Dermis microvascular lymphatic vessel endothelial cell (primary cell): ENCODE measurements around the gene CRTC1. TPM values are rescaled to one million over a fixed set of nuclear protein-coding genes. Genes with fewer than 3 reads are reported as not detected.
"Not testable (repeated sequence)": the region's sequence is repeated elsewhere in the genome, so short reads cannot be mapped to it uniquely, and the experiment has no call there.

Experiments
- DNase-seq, 2 donors: peaks; one replicate each; pipeline versions ENCODE4 v3.0.0 to v3.0.0-alpha.2; 2010; ENCODE audit warnings: low read depth in 2 of 2
- total RNA-seq: library from RNA; depleted of rRNA; stranded (reverse); fragments of >200 nt; gene quantifications from 2 replicates; pipeline ENCODE4 v1.2.1, GENCODE V29; 2014

The CRTC1 gene
- total RNA-seq, 1 donor from 2014 or later = 0.64 TPM

DNA sequence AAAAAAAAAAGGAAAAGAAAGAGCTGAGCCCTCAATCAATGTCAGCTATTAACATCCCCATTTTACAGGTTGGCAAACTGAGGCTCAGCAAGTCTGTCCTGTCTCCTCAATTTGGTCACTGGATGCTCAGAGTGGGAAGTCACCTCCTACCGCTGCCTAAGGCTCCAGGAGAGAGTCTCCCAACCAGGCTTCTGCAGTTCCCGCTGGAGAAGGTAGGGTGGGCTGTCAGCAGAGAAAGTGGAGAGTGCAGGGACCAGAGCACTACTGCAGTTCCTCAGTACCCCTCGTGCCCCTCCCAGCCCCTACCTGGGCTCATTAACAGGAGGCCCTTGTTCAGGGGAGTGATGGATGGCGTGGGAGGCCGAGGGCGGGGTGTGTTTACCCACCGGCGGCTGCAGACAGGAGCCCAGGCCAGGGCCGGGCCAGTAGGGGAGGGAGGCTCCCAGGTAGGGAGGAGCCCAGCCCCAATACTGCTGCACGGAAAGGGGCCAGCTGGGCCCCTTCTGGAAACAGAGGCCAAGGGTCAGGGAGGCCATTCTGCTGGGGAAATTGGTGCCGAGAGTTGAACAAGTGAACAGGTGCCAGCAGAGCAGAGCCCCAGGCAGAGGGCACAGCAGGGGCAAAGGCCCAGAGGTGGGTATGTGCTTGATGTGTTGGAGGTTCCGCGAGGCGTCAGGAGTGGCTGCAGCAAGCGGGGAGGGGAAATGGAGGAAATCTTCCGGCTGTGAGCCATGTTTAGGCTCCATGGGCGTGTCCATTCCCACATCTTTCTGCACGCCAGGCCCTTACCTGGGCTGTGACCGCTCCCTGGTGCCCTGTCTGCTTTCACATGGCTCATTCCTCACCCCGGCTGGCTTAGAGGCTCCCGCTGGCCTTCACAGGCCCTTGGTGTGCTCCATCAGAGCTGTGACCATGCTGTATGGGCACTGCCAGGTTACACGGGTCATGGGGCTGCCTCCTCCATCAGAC lies 115.2 kb downstream of the CRTC1 start:
- DNase-seq = no peak

DNA sequence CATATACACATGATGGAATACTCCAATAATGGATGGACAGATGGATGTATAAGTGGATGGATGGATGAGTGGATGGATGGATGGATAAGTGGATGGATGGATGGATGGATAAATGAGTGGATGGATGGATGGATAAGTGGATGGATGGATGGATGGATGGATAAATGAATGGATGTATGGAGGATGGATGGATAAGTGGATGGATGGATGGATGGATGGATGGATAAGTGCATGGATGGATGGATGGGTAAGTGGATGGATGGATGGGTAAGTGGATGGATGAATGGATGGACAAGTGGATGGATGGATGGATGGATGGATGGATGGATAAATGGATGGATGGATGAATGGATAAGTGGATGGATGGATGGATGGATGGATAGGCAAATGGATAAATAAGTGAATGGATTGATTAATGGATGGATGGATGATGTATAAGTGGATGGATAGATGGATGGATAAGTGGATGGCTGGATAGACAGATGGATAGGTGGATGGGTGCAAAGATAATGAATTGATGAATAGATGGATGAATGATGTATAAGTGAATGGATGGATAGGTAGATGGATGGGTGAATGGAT lies 116.0 kb downstream of the CRTC1 start:
- DNase-seq = no peak

DNA sequence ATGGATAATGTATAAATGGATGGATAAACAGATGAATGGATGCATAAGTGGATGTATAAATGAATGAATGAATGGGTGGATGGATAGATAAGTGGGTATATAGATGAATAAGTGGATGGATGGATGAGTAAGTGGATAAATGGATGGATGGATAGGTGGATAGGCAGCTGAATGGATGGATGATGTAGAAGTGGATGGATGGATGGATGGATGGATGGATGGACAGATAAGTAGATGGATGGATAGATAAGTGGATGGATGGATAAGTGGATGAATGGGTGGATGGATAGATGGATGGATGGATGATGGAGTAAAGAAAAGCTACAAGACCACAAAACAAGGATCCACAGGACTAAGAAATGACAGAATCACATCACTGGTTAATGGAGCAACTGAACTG lies 116.6 kb downstream of the CRTC1 start:
- DNase-seq = no peak

DNA sequence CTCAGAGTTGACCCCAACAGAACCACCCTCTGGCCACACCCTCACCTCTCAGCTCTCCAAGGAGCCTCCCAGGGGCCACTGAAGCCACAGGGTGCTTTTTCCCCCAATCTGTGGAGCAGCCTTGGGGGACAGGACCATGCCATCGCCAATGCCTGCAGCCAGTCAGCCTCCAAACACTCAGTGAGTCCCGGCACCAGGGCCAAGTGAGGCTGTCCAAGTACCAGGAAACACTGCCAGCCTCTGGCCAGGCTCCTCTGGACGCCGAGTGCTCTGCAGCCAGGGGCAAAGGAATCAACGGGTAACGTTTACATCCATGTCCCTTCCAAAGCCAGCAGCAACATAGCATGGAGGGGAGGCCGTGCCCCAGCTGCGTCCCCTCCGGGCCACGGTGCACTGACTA lies 117.2 kb downstream of the CRTC1 start:
- DNase-seq = no peak

DNA sequence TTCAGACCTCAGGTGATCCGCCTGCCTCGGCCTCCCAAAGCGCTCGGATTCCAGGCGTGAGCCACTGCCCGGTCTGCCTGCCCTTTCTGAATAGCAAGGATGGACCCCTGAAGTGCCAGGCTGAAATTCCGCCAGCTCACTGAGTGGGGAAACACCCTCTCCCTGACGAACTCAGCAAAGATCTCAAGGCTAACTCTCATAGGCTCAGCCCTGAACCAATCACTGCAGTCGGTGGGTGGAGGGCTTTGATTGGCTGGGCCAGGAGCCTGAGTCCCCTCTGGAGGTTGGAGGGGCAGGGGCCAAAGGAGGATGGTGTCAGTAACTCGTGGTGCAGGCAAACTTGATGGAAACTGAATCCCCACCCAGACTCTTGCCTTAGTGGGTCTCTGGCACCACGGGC lies 118.9 kb downstream of the CRTC1 start:
- DNase-seq = no peak

DNA sequence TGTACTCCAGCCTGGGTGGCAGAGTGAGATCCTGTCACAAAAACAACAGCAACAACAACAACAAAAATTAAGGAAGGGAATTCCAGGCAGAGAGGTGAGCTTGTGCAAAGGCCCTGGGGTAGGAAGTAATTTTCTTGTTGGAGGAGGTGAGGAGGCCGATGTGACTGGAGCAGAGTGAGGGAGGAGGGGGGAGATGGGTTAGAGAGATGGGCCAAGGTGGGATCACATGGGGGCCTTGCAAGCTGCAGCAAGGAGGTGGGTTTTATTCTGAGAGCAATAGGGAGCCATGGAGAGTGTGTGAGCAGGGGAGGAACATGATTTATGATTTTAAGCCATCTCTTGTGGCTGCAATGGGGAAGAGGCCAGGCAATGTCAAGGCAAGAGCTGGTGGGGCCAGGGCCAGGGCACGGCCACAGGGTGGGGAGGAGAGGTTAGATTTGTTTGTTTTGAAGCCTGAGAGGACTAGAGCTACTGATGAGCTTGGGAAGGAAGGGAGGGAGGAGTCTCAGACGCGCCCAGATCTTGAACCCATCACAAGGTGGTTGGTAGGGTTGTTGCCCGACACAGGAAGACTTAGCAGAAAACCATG lies 120.2 kb downstream of the CRTC1 start:
- DNase-seq = no peak

DNA sequence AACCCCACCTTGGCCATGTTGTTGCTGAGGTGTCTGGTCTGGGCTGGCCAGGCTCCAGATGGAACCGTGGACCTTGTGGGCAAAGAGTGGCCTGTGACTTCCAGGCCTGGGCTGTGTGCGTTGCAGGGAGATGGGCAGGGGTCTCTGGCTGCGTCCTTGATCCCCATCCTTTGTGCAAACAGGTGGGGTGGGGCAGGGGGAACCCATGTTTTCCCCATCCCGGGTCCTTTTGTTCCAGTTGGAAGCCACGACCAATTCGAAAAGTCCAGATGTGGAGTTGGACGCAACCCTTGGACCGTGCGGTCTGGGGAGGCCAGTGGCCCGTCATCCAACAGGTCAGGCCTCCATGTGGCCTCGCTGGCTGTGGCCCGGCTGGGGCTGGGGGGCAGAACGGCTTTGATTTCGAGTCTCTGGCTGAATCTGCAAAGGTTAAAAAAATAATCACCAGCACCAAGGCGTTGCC lies 120.7 kb downstream of the CRTC1 start:
- no peak for DNase-seq

DNA sequence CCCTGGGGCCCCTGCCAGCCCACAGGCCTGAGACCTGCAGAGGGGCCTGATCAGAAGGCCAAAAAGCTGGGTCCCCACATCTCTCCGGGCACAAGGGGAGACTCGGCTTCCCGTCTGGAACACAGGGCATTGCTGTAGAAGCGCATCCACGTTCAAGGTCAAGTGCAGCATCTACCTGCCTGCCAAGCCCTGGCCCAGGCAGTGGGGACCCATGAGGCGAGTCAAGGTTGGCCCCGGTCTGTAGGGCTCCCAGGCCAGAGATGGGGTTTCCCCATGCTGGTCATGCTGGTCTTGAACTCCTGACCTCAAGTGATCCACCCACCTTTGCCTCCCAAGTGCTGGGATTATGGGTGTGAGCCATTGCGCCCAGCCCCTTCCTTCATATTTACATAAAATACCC lies 121.2 kb downstream of the CRTC1 start:
- DNase-seq = no peak

DNA sequence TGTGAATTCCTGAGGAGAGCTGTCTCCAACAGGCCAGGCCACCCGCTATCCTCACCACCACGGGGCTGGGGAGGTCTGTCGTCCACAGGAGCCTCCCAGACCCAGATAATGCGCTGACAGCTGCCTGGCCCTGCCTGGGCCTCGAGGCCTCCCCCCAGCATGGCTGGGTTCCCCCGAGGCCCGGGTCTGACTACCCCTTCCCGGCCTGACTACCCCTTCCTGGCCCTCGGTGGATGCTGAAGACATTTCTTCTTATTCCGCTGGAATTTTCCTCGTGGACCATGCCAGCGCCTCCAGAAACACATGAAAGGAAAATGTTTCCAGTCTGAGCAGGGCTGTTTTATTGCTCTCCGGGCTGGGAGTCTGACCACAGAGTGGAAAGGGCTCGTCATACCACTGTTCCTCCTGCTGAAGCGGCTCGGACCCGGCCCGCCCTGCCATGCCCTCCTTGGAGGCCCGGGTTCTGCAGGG lies 124.4 kb downstream of the CRTC1 start:
- DNase-seq = no peak

DNA sequence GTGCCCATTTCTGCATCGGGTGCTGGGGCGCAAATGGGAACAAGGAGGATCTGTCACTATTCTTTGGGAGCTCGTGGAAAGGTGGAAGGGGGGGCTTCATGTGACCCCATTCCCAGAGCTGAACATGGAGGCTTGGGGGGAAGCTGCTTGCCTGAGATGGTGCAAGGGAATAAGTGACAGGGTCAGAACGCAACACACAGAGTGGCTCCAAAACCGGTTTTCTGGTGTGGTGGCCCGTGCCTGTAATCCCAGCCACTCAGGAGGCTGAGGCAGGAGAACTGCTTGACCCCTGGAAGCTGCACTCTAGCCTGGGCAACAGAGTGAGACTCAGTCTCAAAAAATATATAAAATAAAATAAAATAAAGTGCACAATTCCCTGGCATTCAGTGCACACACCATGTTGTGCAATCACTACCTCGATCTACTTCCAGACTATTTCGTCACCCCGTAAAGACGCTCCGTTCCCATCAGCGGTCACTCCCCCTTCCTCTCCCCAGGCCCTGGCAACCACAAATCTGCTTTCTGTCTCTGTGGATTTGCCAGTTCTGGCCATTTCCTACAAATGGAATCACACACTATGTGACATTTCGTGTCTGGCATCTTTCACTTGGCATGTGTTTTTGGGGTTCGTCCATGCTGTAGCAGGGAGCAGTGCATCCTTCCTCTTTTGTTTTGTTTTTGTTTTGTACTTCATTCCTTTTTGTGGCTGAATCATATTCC lies 125.8 kb downstream of the CRTC1 start:
- no peak for DNase-seq

DNA sequence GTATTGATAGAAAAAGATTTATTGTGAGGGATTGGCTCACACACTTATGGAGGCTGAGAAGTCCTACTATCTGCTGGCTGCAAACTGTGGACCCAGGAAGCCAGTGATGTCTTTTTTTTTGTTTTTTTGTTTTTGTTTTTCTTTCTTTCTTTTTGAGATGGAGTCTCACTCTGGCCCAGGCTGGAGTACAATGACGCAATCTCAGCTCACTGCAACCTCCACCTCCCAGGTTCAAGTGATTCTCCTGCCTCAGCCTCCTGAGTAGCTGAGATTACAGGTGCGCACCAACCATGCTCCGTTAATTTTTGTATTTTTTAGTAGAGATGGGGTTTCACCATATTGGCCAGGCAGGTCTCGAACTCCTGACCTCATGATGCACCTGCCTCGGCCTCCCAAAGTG lies 128.2 kb downstream of the CRTC1 start:
- DNase-seq = not testable (repeated sequence)

DNA sequence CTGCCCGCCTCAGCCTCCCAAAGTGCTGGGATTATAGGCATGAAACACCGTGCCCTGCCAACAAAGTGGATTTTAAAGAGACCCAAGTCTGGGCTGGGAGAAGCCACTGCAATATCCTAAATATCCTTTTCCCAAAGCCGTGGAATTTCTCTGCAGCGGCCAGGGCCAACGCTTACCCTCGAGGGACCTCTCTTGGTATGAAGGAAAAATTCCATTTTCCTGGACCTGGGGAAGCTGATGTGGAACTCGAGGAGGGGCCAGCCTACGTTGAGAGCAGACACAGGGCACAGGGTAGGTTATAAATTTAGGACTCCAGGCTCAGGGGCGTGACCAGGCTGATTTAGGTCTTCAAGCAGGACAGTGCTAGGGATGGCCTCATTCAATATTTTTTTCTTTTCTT lies 130.6 kb downstream of the CRTC1 start:
- peak in 1 of 2 donors; percentile 13 for DNase-seq

DNA sequence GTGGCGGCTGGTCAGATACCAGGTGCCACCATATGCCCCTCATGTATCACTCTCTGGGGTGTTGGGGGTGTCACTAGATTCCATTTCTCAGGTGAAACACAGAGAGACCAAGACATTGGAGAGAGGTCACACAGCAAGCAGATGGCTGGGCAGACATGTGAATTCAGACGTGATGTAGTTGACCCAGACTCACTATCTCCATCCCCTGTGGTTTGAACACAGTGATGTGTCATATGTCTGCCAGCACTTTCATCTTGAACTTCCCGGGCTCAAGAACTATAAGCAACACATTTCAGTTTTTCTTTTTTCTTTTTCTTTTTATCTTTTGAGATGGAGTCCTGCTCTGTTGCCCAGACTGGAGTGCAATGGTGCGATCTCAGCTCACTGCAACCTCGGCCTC lies 132.2 kb downstream of the CRTC1 start:
- DNase-seq = no peak

DNA sequence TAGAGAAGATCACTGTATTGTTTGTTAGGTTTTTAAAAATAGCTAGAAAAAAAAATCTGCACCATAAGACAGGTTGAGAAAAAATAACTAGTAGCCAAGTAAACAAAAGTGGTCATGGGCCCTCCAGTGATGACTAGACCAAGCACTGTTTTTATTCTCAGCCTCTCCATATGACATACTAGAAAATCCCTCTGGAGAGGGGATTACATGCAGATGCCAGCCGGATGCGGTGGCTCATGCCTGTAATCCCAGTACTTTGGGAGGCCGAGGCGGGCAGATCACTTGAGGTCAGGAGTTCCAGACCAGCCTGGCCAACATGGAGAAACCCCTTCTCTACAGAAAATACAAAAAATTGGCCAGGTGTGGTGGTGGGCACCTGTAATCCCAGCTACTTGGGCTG lies 133.2 kb downstream of the CRTC1 start:
- not testable (repeated sequence) for DNase-seq

DNA sequence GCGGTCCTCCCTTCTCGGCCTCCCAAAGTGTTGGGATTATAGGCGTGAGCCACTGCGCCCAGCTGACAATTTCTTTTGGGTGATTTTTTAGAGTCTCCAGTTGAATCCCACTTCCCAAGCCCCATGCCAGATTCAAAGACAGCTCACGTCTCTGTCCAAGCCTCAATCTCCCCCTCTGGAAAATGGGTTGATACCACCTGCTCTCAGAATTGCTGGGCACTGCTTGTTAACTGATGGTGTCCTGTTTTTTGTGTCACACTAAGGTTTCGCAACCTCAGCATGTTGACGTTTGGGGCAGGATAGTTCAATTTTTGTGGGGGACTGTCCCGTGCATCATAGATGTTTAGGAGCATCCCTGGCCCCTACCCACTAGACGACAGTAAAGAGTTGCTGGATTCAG lies 134.1 kb downstream of the CRTC1 start:
- DNase-seq = no peak

DNA sequence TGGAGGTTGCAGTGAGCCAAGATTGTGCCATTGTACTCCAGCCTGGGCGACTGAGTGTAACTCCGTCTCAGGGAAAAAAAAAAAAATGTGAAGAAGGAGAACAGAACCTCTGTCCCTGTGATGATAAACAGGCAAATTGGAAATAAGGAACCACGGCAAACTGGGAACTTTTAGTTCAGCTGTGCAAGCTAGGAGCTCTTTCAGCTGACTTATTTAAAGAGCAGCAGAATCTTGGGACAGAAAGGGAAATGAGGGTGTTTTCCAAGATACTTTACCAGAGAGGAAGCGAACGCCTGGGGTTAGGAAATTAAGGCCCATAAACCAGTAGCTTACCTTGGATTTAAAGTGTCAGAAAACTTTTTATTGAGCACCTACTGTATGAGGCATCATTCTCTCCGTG lies 145.3 kb downstream of the CRTC1 start:
- DNase-seq = no peak

DNA sequence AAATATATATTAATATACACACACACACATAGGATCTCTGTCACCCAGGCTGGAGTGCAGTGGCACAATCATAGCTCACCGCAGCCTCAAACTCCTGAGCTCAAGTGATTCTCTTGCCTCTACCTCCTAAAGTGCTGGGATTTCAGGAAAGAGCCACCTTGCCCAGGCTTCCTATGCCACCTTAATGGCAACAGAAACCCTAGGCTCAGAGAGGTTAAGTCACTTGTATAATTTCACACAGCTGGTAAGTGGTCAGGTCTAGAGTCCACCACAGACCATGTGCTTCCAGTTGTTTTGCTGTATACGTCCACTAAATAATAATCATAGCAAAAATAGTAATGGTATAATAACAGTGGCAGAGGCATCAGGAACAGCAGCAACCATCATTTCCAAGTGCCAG lies 147.0 kb downstream of the CRTC1 start:
- DNase-seq = no peak

DNA sequence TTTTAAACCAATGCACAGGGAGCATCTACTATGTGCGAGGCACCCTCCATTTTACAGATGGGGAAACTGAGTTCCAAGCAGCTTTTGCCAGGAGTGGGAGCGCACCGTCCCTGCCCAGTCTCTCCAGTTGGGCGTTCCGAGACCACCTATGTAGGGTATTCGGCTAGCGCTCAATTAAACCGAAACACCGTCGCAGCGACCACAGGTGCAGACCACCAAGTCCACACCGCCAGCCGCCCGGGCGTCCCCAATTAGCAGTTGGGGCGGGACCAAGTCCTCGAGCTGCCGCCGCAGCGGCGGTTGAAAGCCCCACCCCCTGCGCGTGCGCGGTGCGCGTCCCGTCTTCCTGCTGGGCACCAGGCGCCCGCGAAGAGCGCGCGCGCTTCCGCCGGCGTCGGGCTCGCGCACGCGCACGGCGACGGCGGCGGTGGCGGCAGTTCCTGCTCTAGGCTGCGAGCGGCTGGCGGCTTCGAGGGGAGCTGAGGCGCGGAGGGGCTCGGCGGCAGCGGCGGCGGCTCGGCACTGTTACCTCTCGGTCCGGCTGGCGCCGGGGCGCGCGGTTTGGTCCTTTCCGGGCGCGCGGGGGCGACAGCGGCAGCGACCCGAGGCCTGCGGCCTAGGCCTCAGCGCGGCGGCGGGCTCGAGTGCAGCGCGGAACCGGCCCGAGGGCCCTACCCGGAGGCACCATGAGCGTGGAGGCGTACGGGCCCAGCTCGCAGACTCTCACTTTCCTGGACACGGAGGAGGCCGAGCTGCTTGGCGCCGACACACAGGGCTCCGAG lies 148.2 kb downstream of the CRTC1 start, which contains the start of gene UPF1:
TSS of gene UPF1 (plus strand) at position 436 of the 782 bp plus-strand sequence. CDS start at position 687, 251 bp downstream.
- peak; percentile 79 to 93 for DNase-seq
